HG02588 (cell line): ENCODE measurements around the gene BRIP1.
"Not testable (repeated sequence)": the region's sequence is repeated elsewhere in the genome, so short reads cannot be mapped to it uniquely, and the experiment has no call there.

ENCODE experiments used
- ATAC-seq: cut with Tn5 transposase; IDR thresholded peaks from one replicate; pipeline ENCODE4 v1.9.1; 2021; ENCODE audit warnings: mild to moderate bottlenecking, moderate library complexity; ENCODE audit not compliant: unreplicated experiment

Gene BRIP1

GRCh38 chr17:61832463-61832862, 30.9 kb downstream of the BRIP1 start:
- no peak for ATAC-seq

- ATAC-seq, result no peak
Observed at GRCh38 chr17:61831099-61831498, 32.2 kb downstream of the BRIP1 start.

GRCh38 chr17:61828694-61829093, 34.6 kb downstream of the BRIP1 start:
- no peak for ATAC-seq

DNA sequence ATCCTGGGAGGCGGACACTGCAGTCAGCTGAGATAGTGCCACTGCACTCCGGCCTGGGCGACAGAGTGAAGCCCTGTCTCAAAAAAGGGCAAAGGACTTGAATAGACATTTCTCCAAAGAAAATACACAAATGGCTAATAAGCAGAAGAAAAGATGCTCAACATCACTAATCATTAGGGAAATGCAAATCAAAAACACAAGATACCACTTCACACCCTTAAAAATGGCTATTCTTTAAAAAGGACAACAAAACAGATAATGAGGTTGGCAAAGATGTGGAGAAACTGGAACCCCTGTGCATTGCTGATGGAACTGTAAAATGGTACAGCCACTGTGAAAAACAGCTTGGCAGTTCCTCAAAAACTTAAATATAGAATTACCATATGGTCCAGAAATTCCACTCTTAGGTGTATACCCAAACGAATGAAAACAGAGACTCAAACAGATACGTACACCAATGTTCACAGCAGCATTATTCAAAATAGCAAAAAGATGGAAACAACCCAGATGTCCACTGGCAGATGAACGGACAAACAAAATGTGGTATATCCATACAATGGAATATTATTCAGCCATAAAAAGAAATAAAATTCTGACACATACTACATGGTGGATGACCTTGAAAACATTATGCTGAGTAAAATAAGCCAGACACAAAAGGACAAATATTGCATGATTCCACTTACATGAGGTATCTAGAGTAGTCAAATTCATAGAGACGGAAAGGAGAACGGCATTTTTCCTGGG, 35.5 kb downstream of the BRIP1 start:
- no peak for ATAC-seq

GRCh38 chr17:61826866-61827265, 36.5 kb downstream of the BRIP1 start:
- ATAC-seq, result not testable (repeated sequence)

DNA sequence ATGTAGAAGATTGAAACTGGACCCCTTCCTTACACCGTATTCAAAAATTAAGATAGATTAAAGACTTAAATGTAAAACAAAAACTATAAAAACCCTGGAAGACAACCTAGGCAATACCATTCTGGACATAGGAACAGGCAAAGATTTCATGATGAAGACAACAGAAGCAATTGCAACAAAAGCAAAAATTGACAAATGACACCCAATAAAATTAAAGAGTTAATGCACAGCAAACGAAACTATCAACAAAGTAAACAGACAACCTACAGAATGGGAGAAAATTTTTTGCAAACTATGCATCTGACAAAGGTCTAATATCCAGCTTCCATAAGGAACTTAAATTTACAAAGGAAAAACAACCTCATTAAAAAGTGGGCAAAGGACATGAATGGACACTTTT, 37.1 kb downstream of the BRIP1 start:
- ATAC-seq, result not testable (repeated sequence)

DNA sequence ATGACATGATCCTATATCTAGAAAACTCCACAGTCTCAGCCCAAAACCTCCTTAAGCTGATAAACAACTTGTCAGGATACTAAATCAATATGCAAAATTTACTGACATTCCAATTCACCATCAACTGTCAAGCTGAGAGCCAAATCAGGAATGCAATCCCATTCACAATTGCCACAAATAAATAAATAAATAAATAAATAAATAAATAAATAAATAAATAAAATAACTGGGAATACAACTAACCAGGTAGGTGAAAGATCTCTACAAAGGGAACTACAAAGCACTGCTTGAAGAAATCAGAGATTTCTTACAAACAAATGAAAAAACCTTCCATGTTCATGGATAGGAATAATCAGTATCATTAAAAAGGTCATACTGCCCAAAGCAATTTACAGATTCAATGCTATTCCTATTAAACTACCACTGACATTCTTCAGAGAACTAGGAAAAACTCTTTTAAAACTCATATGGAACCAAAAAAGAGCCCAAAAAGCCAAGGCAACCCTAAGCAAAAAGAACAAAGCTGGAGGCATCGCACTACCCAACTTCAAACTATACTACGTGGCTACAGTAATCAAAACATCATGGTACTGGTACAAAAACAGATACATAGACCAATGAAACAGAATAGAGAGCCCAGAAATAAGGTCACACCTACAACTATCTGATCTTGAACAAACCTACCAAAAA, 37.7 kb downstream of the BRIP1 start:
- no peak for ATAC-seq

GRCh38 chr17:61822326-61823285, 40.7 kb downstream of the BRIP1 start:
- ATAC-seq, result no peak

GRCh38 chr17:61821655-61822054, 41.7 kb downstream of the BRIP1 start:
- ATAC-seq, result no peak

GRCh38 chr17:61819265-61819664, 44.1 kb downstream of the BRIP1 start:
- not testable (repeated sequence) for ATAC-seq

DNA sequence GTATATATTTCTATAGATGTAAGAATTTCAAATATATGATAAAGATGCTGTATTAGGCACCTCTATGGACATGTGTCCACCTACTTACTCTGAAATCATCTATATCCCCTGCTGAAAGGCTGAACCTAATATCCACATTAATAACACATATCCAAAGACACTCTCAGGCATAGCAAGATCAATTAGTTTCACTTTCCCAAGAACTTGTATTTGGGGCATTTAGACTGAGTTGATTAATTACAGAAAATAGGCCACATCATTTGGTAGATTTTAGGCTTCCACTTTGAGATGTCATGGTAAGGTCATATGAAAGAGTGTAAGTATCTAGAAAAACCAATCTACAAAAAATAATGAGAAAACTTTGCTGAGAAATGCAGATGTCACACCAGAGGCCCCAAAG, 45.1 kb downstream of the BRIP1 start:
- no peak for ATAC-seq

GRCh38 chr17:61817452-61817851, 45.9 kb downstream of the BRIP1 start:
- ATAC-seq, result no peak

DNA sequence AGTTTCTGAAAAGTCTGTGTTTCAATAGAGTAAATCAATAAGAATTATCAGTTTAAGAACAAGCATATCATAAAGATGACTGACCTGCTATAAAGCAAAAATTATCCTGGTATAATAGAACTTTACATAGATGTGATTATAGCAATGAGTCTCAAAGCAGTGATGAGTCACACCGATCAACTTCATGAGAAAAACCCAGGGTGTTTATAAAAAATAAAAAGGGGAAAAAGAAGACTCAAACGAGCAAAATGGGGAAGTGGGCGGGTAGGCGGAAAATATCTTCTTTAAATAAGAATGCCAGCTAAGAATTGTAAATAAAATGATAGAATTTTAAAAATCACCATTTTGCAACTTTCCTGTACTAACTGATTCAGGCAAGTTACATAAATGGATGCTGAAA, 46.8 kb downstream of the BRIP1 start:
- ATAC-seq, result no peak

GRCh38 chr17:61815863-61816503, 47.3 kb downstream of the BRIP1 start:
- ATAC-seq, result no peak

GRCh38 chr17:61814485-61814884, 48.8 kb downstream of the BRIP1 start:
- ATAC-seq, result no peak

- ATAC-seq, result no peak
Observed at GRCh38 chr17:61813211-61813610, 50.1 kb downstream of the BRIP1 start.

- ATAC-seq, result no peak
Observed at GRCh38 chr17:61812747-61813146, 50.6 kb downstream of the BRIP1 start.

DNA sequence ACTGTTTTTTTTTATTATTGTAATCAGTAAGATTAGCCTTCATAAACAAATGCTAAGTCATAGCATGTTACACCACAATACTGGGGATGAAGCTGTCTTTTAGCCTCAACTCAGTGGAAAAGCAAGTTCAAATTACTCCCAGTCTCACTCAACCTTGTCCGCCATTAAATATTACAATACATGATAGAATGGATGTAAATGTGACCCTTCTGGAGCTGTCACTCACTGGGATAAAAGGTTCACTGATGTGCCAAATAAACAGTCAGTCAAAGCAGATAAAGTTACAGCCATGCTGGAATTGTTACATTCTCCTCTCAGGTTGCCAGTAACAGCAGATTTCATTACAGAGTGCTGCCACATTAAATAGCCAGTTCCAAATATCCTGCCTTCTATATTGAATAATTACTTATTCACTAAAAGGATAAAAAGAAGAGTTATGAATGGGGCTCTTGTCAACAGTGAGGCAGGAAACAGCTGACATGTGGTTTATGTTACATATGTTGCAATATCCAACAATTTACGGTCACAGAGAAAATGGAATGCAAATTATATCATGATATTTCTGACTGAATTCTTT, 53.4 kb downstream of the BRIP1 start:
- no peak for ATAC-seq

DNA sequence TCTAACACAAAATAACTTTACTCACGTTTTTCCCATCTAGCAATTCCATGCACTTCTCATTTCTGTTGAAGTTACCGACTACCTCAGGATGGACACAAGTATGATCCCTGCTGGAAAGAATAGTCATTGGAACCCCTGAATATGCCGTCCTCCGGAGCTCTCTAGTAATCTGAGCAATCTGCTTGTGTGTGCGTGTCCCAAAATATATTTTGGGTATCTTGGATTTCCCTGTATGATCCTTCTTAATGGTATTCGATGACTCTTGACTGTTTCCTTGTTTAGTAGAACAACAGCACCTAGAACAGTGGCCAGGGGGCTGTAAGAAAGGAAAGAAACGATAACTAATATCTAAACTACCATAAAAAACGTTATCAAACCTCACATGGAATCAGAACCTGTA, 54.9 kb downstream of the BRIP1 start:
- ATAC-seq, result no peak

- ATAC-seq, result no peak
Observed at GRCh38 chr17:61806936-61807335, 56.4 kb downstream of the BRIP1 start.
